GM12874 (cell line): Measurements from ENCODE around the gene AGBL4.

ENCODE experiments used
- CTCF ChIP-seq: IDR thresholded peaks from 2 replicates; pipeline ENCODE4 v1.5.1; 2011; ENCODE audit warnings: low read depth, mild to moderate bottlenecking, control low read depth, low read length, moderate library complexity; ENCODE audit not compliant: insufficient read depth

Gene AGBL4

DNA sequence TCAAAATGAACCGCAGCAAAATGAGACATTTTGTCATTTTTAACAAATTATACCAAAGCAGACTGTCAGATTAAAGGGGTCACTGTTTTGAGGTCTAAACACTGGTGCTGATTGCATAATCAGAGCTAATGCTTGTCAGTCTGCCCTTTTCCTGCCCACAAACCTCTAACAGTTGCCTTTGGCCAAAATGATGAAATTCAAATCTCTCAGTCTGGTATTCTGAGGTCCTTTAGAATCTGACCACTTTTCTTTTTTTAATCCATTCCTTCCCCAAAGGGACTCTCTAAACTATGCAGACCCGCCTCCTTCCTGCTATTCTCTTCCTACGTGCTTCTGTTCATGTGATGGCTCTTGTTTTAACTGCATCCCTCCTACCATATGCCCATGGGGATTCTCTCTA lies 1406.5 kb downstream of the AGBL4 start:
- TF ChIP-seq CTCF = no peak

DNA sequence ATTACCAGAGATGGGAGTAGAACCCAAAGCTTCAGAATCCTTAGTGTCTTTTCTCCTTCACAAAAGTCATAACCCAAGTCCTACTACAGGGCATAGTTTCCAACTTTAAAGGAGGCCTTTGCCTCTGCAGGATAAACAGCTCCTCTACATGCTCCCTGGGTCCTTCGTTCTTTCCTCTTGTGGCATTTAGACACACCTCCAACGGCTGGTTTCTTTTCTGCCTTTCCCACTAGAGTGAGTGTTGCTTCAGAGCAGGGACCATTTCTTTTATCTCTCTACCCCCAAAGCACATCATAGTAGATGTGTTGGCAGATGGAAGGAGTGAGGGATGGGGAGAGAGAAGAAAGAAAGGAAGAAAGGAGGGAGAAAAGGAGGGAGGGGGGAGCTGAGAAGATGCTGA lies 1407.0 kb downstream of the AGBL4 start:
- TF ChIP-seq CTCF = no peak

DNA sequence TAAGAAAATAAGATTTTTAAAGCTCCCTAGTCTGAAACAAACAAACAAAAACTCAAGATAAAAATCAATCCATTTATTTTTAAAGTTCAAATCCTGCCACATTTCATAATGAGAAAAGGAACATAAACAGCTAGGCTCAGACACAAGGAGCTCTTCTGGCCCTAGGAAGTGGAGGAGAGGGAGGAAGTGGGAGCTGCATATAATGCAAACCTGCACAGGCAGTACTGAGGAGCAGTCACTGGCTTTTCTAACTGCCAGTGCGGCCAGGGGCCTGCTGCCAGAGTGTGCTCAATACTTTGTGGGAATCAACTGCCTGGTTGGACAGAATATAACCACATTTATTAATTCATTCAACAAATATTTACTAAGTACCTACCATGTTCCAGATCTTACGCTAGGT lies 1411.9 kb downstream of the AGBL4 start:
- no peak for TF ChIP-seq CTCF

DNA sequence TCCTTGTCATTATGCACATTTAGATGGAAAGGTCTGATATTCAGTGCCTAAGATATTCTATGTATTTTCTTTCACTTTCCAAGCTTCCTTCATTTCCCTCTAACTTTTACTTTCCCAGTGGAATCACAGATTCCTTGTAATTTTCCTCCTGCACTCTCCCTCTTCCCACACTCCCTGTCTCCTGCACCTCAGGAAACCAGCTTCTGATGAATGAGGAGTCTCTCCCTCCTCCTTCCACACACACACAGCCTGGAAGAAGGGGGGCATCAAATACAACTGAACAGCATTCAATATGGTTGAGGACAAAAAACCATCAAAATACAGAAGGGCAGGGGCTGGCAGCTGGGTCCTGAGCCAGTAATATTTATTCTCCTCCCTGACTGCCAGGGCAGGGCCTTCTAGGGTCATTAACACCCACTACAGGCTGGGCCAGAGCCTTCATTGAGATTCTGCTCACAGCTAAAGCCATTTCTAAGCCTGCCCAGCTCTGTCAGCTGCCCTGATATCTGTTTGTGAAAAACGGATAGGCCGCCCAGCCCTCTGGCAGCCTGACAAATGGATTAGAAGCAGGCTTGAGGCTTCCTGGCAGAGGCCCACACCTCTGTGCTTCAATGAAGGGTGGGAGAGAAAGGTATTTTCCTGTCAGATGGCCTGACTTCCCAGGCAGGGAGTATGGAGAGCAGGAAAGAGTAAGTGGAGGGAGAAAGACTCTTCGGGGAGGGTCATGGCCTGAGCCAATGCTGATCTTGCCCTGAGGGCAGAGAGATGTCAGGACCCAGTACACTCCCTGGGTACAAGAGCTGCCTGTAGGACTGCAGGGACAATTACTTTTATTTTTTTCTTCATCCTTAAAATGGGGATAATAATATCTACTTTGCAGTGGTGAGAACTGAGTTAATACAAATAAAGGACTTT lies 1412.9 kb downstream of the AGBL4 start:
- no peak for TF ChIP-seq CTCF

DNA sequence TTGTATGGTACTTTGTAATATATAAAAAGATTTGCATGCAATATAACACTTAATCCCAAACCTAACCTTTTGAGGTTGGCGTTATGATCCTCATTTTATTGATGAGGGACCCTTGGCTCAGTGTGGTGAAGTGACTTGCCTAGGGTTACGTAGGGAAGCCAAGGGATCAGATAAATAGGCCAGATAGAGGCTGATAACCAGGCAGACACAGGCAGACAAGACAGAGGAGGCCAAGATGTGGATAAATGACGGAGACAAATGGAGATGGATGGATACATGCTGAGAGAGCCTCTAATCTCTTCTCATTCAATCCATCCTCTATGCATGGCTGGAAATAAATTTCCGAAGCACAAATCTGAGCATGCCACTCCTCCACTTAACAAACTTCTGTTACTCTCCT lies 1414.9 kb downstream of the AGBL4 start:
- no peak for TF ChIP-seq CTCF

DNA sequence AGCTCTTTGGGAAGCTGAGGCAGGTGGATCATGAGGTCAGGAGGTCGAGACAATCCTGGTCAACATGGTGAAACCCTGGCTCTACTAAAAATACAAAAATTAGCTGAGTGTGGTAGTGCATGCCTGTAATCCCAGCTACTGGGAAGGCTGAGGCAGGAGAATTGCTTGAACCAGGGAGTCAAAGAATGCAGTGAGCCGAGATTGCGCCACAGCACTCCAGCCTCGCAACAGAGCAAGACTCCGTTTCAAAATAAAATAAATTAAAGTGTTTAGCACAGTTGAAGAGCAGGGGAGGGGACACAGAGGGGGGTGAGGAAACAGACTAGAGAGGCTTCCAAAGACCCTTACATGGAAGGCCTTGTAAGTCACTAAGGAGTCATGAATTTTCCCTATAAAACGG lies 1420.5 kb downstream of the AGBL4 start:
- TF ChIP-seq CTCF = no peak

DNA sequence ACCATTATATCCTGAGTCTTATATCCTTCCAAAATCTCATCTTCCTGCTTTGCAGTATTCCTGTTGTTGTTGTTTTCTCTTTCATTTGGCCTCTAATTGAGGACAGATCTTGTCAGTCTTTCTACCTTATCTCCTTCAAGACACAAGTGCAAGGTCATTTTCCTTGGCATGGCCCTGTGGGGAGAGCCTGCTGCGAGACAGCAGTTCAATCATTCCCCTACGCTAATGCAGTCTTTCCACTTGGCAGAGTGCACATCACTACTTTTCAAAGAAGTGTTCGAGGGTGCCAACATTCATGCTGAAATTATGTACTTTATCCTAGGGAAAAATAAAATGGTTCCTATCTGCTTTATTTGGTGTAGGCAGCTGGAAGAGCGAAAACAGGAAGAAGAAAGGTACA lies 1421.4 kb downstream of the AGBL4 start:
- no peak for TF ChIP-seq CTCF

- TF ChIP-seq CTCF = no peak
These were observed 1423.6 kb downstream of the AGBL4 start for GRCh38 chr1:48600182-48600581.
